ENCODE data around the gene AVL9.
A peak's percentile ranks its signal among the peaks of the same experiment; 100 is the strongest.
"Not testable (repeated sequence)": the region's sequence is repeated elsewhere in the genome, so short reads cannot be mapped to it uniquely, and the experiment has no call there.

The AVL9 gene

DNA sequence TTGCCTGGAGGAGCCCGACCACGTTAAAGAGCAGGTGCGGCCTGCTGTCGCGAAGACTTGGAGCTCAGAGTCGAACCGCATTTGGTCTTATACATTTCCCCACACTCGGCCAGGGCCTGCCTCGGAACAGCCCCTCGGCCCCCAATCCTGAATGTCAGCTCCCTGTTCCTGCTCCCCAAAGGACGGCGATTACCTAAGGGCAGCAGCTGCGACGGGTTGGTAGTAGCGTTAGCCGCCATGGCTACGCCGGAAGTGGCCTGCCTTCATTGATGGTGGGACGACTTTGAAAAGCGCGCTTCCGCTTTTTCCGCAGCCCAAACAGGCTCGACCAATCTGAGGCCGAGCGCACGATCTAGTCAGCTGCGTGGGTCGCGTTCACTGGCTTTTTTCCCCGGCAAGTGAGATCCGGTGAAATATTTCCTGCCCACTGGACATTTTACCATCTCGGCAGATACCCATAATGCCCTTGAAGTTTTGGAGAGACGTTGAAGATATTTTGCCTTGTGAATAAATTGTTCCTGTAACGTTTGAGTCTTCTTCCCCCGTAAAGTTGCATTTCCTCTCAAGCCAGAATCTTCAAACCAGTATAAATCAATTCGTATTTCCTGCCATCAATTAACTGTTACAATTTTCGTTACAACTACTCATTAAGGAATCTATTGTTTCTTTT, 5.0 kb upstream of the AVL9 start, which contains the start of gene LSM5:
Gene LSM5 (minus strand): TSS at position 254 of the 670 bp plus-strand sequence. CDS start 15 bp downstream, at position 239.
- in situ Hi-C loops (cut with HindIII; ENCODE audit: low sequenced_read_pairs), result no loop called here
- peak; percentile 88 for DNase-seq (ENCODE audit: low read depth)
- peak within 1 kb of the TSS; percentile 73 for H3K4me3 ChIP-seq (ENCODE audit: low read depth, low read length)
- TF ChIP-seq, protein P1, sequence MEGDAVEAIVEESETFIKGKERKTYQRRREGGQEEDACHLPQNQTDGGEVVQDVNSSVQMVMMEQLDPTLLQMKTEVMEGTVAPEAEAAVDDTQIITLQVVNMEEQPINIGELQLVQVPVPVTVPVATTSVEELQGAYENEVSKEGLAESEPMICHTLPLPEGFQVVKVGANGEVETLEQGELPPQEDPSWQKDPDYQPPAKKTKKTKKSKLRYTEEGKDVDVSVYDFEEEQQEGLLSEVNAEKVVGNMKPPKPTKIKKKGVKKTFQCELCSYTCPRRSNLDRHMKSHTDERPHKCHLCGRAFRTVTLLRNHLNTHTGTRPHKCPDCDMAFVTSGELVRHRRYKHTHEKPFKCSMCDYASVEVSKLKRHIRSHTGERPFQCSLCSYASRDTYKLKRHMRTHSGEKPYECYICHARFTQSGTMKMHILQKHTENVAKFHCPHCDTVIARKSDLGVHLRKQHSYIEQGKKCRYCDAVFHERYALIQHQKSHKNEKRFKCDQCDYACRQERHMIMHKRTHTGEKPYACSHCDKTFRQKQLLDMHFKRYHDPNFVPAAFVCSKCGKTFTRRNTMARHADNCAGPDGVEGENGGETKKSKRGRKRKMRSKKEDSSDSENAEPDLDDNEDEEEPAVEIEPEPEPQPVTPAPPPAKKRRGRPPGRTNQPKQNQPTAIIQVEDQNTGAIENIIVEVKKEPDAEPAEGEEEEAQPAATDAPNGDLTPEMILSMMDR (IDR thresholded peaks at IDR 0.05; ENCODE audit: low read depth, low read length, missing control alignments), result no peak

GRCh38 chr7:32494946-32495297, 367 bp upstream of the AVL9 start:
- in situ Hi-C loops (cut with HindIII; ENCODE audit: low sequenced_read_pairs), result no loop called here
- TF ChIP-seq, protein P1 (IDR thresholded peaks at IDR 0.05; ENCODE audit: low read depth, low read length, missing control alignments), result no peak
- H3K4me3 ChIP-seq (ENCODE audit: low read depth, low read length), result peak overlapping the region; percentile 87
- no peak for DNase-seq (ENCODE audit: low read depth)

- H3K4me3 ChIP-seq (ENCODE audit: low read depth, low read length), result peak overlapping the region; percentile 87
- in situ Hi-C loops (cut with HindIII; ENCODE audit: low sequenced_read_pairs), result no loop called here
- no peak for DNase-seq (ENCODE audit: low read depth)
- TF ChIP-seq, protein P1 (IDR thresholded peaks at IDR 0.05; ENCODE audit: low read depth, low read length, missing control alignments), result no peak
Observed at GRCh38 chr7:32496052-32496813, 944 bp downstream of the AVL9 start.

DNA sequence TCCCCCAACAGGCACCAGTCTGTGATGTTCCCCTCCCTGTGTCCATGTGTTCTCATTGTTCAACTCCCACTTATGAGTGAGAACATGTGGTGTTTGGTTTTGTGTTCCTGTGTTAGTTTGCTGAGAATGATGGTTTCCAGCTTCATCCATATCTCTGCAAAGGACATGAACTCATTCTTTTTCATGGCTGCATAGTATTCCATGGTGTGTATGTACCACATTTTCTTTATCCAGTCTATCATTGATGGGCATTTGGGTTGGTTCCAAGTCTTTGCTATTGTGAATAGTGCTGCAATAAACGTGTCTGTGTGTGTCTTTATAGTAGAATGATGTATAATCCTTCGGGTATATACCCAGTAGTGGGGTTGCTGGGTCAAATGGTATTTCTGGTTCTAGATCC, 4.5 kb downstream of the AVL9 start:
- in situ Hi-C loops (cut with HindIII; ENCODE audit: low sequenced_read_pairs); DNase-seq (ENCODE audit: low read depth); H3K4me3 ChIP-seq (ENCODE audit: low read depth, low read length): not testable (repeated sequence)

DNA sequence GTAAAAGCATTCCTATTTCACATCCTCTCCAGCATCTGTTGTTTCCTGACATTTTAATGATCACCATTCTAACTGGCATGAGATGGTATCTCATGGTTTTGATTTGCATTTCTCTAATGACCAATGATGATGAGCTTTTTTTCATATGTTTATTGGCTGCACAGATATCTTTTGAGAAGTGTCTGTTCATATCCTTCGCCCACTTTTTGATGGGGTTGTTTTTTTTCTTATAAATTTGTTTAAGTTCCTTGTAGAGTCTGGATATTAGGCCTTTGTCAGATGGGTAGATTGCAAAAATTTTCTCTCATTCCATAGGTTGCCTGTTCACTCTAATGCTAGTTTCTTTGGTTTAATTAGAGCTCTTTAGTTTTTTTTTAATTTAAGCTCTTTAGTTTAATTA, 4.9 kb downstream of the AVL9 start:
- H3K4me3 ChIP-seq (ENCODE audit: low read depth, low read length); DNase-seq (ENCODE audit: low read depth); in situ Hi-C loops (cut with HindIII; ENCODE audit: low sequenced_read_pairs): not testable (repeated sequence)

DNA sequence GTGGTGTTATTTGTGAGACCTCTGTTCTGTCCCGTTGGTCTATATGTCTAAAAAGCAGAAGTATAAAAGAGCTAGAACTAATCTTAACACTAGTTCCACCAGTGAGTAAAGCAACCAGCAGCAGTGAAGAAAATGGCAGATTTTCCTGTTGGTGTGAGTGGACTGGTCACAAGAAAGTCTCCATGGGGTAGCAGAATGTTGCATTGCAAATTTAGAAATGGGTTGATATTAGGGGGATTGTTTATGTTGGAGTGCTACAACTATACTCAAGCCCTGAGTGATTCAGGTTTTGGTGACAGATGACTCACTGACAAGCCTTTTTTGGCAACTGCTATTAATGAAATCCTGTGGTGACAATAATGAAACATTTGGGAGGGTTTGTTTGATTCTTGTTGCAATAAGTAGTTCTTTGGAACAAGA, 5.6 kb downstream of the AVL9 start:
- H3K4me3 ChIP-seq (ENCODE audit: low read depth, low read length), result no peak overlapping the region
- TF ChIP-seq, protein P1 (IDR thresholded peaks at IDR 0.05; ENCODE audit: low read depth, low read length, missing control alignments), result no peak
- DNase-seq (ENCODE audit: low read depth), result no peak
- in situ Hi-C loops (cut with HindIII; ENCODE audit: low sequenced_read_pairs), result no loop called here

- in situ Hi-C loops (cut with HindIII; ENCODE audit: low sequenced_read_pairs), result no loop called here
- no peak overlapping the region for H3K4me3 ChIP-seq (ENCODE audit: low read depth, low read length)
- DNase-seq (ENCODE audit: low read depth), result no peak
- TF ChIP-seq, protein P1 (IDR thresholded peaks at IDR 0.05; ENCODE audit: low read depth, low read length, missing control alignments), result no peak
Observed at GRCh38 chr7:32501522-32501921, 6.2 kb downstream of the AVL9 start.
